SKM-1 treated with dmso at 0.1 percent for 144 hours (cell line): Measurements from ENCODE around the gene FUT8.
"Not testable (repeated sequence)": the region's sequence is repeated elsewhere in the genome, so short reads cannot be mapped to it uniquely, and the experiment has no call there.

Experiments
- DNase-seq: peaks from one replicate; lab custom pipeline; 2025; ENCODE audit not compliant: unreplicated experiment; lab: John Stamatoyannopoulos, UW

Gene FUT8

GRCh38 chr14:65613131-65613650, 200.7 kb downstream of the FUT8 start:
- DNase-seq: no peak

- DNase-seq: no peak
Measured at GRCh38 chr14:65618996-65619395, 206.5 kb downstream of the FUT8 start.

GRCh38 chr14:65620195-65620594, 207.7 kb downstream of the FUT8 start:
- DNase-seq: no peak

- DNase-seq: no peak
Measured at GRCh38 chr14:65622703-65623102, 210.2 kb downstream of the FUT8 start.

- no peak for DNase-seq
Measured at GRCh38 chr14:65623759-65624158, 211.2 kb downstream of the FUT8 start.

GRCh38 chr14:65627315-65627714, 214.8 kb downstream of the FUT8 start:
- DNase-seq: no peak

- DNase-seq: no peak
Measured at GRCh38 chr14:65628664-65629063, 216.1 kb downstream of the FUT8 start.

GRCh38 chr14:65631040-65631439, 218.5 kb downstream of the FUT8 start:
- DNase-seq: no peak

GRCh38 chr14:65632487-65632886, 220.0 kb downstream of the FUT8 start:
- no peak for DNase-seq

- DNase-seq: not testable (repeated sequence)
Measured at GRCh38 chr14:65633666-65634065, 221.1 kb downstream of the FUT8 start.

GRCh38 chr14:65637780-65638179, 225.2 kb downstream of the FUT8 start:
- DNase-seq: no peak

GRCh38 chr14:65639216-65639615, 226.7 kb downstream of the FUT8 start:
- DNase-seq: no peak

- DNase-seq: no peak
Measured at GRCh38 chr14:65650826-65651225, 238.3 kb downstream of the FUT8 start.

- DNase-seq: no peak
Measured at GRCh38 chr14:65656554-65656953, 244.0 kb downstream of the FUT8 start.

GRCh38 chr14:65658202-65658601, 245.7 kb downstream of the FUT8 start:
- DNase-seq: no peak

GRCh38 chr14:65661865-65662264, 249.3 kb downstream of the FUT8 start:
- no peak for DNase-seq

GRCh38 chr14:65664436-65664835, 251.9 kb downstream of the FUT8 start:
- DNase-seq: no peak

GRCh38 chr14:65676361-65677014, 264.0 kb downstream of the FUT8 start:
- DNase-seq: no peak

- no peak for DNase-seq
Measured at GRCh38 chr14:65685572-65685971, 273.0 kb downstream of the FUT8 start.

GRCh38 chr14:65686761-65687160, 274.2 kb downstream of the FUT8 start:
- DNase-seq: no peak

- no peak for DNase-seq
Measured at GRCh38 chr14:65689070-65689469, 276.5 kb downstream of the FUT8 start.

GRCh38 chr14:65692566-65692965, 280.0 kb downstream of the FUT8 start:
- DNase-seq: not testable (repeated sequence)

- DNase-seq: no peak
Measured at GRCh38 chr14:65696801-65697200, 284.3 kb downstream of the FUT8 start.
